ENCODE measurements around the gene STH.

GRCh38 chr17:45974916-45975630, 24.0 kb upstream of the STH start:
- no peak for TF ChIP-seq CTCF (IDR thresholded peaks at IDR 0.05)
- TF ChIP-seq POLR2A (IDR thresholded peaks at IDR 0.05): no peak

All from prostate gland (tissue), 2 donors.